ENCODE results near the gene CBARP. TPM values are rescaled to one million over a fixed set of nuclear protein-coding genes. Genes with fewer than 3 reads are reported as not detected.
A peak's percentile ranks its signal among the peaks of the same experiment; 100 is the strongest.

The CBARP gene
- total RNA-seq, 6 donors from 2014 or later, result 0.30 to 1.8 (median 1.0) TPM; not detected in 2

DNA sequence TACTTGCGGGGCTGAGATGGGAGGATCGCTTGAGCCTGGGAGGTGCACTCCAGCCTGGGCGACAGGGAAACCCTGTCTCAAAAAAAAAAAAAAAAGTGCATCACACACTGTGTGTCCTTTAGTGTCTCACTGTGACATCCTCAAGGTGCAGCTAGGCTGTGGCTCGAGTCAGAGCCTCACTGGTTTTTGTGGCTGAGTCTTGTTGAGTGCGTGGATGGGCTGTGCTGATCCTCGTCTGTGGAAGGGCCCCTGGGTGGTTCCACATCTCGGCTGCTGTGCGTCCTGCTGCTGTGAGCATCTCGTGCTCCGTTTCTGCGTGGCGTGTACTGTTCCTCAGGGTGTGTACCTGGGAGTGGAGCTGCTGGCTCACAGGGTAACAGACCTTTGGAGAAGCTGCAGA, 21.0 kb downstream of the CBARP start:
- H3K27me3 ChIP-seq, result no peaks in the 10 kb centered on the region
- H3K27ac ChIP-seq, result peak overlapping the region in 2 of 4 donors; percentile 37 to 42
- ATAC-seq (ENCODE audit: low FRiP score in 2 of 2) (no peak), DNase-seq (peak in 1 of 2 donors; percentile 32)
- WGBS, 2 donors, result 89 to 91% methylated on average over 12 of the region's 12 CpGs
- no peak for TF ChIP-seq EP300 (IDR thresholded peaks at IDR 0.05)
- no peak for TF ChIP-seq POLR2AphosphoS5 (IDR thresholded peaks at IDR 0.05)
- TF ChIP-seq, protein P1, sequence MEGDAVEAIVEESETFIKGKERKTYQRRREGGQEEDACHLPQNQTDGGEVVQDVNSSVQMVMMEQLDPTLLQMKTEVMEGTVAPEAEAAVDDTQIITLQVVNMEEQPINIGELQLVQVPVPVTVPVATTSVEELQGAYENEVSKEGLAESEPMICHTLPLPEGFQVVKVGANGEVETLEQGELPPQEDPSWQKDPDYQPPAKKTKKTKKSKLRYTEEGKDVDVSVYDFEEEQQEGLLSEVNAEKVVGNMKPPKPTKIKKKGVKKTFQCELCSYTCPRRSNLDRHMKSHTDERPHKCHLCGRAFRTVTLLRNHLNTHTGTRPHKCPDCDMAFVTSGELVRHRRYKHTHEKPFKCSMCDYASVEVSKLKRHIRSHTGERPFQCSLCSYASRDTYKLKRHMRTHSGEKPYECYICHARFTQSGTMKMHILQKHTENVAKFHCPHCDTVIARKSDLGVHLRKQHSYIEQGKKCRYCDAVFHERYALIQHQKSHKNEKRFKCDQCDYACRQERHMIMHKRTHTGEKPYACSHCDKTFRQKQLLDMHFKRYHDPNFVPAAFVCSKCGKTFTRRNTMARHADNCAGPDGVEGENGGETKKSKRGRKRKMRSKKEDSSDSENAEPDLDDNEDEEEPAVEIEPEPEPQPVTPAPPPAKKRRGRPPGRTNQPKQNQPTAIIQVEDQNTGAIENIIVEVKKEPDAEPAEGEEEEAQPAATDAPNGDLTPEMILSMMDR (IDR thresholded peaks at IDR 0.05), result no peak
- TF ChIP-seq POLR2A (IDR thresholded peaks at IDR 0.05), result no peak
- H3K4me1 ChIP-seq, result peaks cover 34 to 71% (median 44%) of the 10 kb centered on the region in 4 donors
- no peaks in the 10 kb centered on the region for H3K9me3 ChIP-seq
- peaks cover 11 to 26% (median 16%) of the 10 kb centered on the region in 4 donors for H3K36me3 ChIP-seq
- H3K4me3 ChIP-seq, result no peak overlapping the region

DNA sequence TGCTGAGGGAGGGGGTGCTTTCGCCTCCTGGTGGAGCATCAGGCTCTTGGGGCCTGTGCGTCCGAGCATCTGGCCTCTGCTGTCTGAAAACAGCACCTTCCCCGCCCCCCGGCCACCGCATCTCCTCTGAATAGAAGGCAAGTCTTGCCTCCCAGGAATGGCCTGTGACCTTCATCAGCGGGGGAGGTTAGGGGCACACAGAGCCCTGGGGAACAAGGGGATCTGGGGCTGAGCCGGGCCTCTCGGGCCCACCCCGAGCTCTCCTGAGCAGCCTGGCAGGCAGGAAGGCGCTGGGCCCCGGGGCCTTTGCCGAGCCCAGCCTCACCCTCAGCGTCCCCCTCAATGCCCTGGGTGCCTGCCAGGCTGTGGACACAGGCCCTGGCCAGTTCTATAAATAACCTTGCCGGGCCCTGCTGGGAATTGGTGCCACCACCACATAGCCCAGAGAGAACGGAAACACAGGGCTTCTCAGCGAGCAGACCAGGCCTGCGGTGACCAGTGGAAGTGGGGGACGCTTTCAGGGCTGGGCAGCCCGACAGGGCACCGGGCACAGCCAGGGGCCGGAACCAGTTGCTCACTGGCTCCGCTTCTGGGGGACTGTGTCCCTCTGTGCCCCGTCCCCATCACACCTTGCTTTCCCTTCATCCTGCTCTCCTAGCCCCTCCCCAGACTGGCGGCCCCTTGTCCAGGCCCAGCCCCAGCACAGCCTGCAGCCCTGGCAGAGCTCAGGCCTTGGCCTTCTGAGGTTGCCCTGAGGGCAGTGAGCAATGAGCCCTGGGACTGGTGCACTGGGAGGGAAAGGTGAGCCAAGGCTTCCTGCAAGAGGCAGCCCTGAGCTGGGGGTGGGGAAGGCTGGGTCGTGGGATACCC, 22.7 kb downstream of the CBARP start:
- 54 to 61% methylated on average over 11 to 26 of the region's 26 CpGs for WGBS, 2 donors
- DNase-seq, result peak; percentile 72 to 86
- Histone ChIP-seq H3K27me3 (no peaks in the 10 kb centered on the region), H3K36me3 (peaks cover 0 to 11% (median 3%) of the 10 kb centered on the region in 4 donors), H3K4me3 (no peak overlapping the region), H3K9me3 (no peaks in the 10 kb centered on the region), H3K4me1 (peaks cover 39 to 78% (median 47%) of the 10 kb centered on the region in 4 donors), H3K27ac (peak overlapping the region; percentile 82 to 91 (median 88))
- no peak for TF ChIP-seq EP300 (IDR thresholded peaks at IDR 0.05)
- no peak for TF ChIP-seq POLR2A (IDR thresholded peaks at IDR 0.05)
- peak; percentile 30 to 35 for TF ChIP-seq POLR2AphosphoS5 (IDR thresholded peaks at IDR 0.05)
- TF ChIP-seq, protein P1 (IDR thresholded peaks at IDR 0.05), result peak in 1 of 6 experiments; percentile 19
- peak in 1 of 2 donors; percentile 54 for ATAC-seq (ENCODE audit: low FRiP score in 2 of 2)

DNA sequence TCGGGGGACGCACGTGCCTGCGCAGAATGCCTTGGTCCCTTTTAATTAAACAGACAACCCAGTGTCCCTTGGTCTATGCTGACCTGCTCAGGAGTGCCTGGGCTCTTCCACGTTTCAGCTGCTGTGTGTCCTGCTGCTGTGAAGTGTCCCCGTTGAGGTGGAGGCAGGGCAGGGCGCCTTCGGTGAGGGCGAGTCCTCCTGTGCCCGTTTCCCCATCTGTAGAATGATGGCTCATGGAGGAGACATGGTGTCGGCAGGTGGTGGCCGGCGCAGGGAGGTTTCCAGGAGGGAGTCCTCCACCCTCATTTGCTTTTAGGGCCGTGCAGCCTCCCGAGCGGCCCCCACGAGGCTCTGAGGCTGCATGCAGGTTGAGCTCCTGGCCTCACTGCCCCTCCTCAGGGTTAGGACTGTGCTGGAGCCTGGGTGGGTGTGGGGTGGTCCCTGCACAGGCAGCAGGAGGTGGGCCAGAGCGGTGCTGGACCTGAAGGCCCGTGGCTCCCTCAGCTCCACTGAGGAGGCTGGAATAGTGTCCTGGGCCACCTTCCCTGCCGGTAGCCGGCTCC, 23.4 kb downstream of the CBARP start:
- H3K27ac ChIP-seq, result peak overlapping the region; percentile 82 to 91 (median 88)
- peaks cover 0 to 7% (median 0%) of the 10 kb centered on the region in 4 donors for H3K36me3 ChIP-seq
- 26 to 42% methylated on average over 4 to 20 of the region's 21 CpGs for WGBS, 2 donors
- no peaks in the 10 kb centered on the region for H3K9me3 ChIP-seq
- peaks cover 42 to 86% (median 54%) of the 10 kb centered on the region in 4 donors for H3K4me1 ChIP-seq
- peak in 1 of 2 donors; percentile 64 for DNase-seq
- TF ChIP-seq EP300 (IDR thresholded peaks at IDR 0.05), result no peak
- no peak for TF ChIP-seq POLR2A (IDR thresholded peaks at IDR 0.05)
- TF ChIP-seq, protein P1 (IDR thresholded peaks at IDR 0.05), result no peak
- no peak for TF ChIP-seq POLR2AphosphoS5 (IDR thresholded peaks at IDR 0.05)
- no peak for ATAC-seq (ENCODE audit: low FRiP score in 2 of 2)
- H3K27me3 ChIP-seq, result no peaks in the 10 kb centered on the region
- H3K4me3 ChIP-seq, result peak overlapping the region in 1 of 4 donors; percentile 18

DNA sequence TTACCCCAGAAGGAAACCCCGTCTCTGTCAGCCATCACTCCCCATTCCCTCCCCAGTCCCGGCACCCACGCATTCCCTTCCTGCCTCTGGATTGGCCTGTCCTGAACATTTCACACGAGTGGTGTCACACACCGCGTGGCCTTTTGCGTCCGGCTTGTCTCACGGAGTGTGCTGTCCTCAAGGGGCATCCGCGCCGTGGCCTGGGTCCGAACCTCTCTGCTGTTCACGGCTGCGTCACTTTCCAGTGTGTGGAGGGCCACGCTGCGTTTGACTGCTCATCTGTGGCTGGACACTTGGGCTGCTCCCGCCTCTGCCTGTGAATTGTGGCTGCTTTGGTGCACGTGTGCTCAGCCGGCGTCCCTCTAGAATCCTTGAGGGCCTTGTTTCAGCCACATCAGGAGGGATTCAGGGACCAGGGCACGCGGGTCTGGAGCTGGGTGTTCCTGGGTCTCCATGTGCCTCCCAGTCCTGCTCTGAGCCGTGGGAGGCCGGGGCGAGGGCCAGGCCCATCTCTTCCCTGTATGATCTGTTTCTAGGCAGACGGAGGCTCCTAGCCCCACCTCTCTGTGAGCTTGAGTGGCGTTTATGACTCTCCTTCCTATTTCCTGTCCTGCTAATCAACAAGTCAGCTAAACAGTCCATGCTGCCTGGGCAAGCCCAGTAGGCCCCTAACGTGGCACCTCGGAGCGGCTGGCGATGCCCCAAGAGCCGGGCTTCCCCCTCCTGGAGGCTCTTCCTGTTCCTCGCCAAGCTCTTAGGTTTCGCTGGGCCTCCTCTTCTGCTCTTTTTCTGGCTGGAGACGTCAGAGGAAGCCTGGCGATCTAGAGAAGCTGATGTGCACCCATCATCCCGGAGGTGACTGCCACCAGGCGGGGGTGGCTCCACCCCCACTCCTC, 24.2 kb downstream of the CBARP start:
- TF ChIP-seq POLR2A (IDR thresholded peaks at IDR 0.05) (peak in 2 of 4 donors; percentile 12 to 46), EP300 (IDR thresholded peaks at IDR 0.05) (peak in 1 of 4 donors; percentile 15), POLR2AphosphoS5 (IDR thresholded peaks at IDR 0.05) (peak; percentile 19 to 63)
- TF ChIP-seq, protein P1 (IDR thresholded peaks at IDR 0.05), result no peak
- H3K9me3 ChIP-seq, result no peaks in the 10 kb centered on the region
- DNase-seq (peak; percentile 73 to 91), ATAC-seq (ENCODE audit: low FRiP score in 2 of 2) (peak; percentile 76 to 78)
- peaks cover 0 to 7% (median 0%) of the 10 kb centered on the region in 4 donors for H3K36me3 ChIP-seq
- H3K27ac ChIP-seq, result peak overlapping the region; percentile 82 to 91 (median 88)
- peak overlapping the region in 1 of 4 donors; percentile 18 for H3K4me3 ChIP-seq
- H3K27me3 ChIP-seq, result no peaks in the 10 kb centered on the region
- H3K4me1 ChIP-seq, result peaks cover 50 to 92% (median 61%) of the 10 kb centered on the region in 4 donors
- 54 to 63% methylated on average over 25 to 34 of the region's 39 CpGs for WGBS, 2 donors

Measured in upper lobe of left lung (tissue), 6 donors.